HG03575 (cell line): ENCODE data around the gene ZBTB46.

ENCODE experiments used
- ATAC-seq: cut with Tn5 transposase; IDR thresholded peaks from one replicate; pipeline ENCODE4 v1.9.1; 2021; ENCODE audit not compliant: unreplicated experiment, insufficient number of reproducible peaks, low FRiP score; ENCODE audit errors: extremely low read depth

The ZBTB46 gene

GRCh38 chr20:63774306-63774705 lies 56.8 kb downstream of the ZBTB46 start:
- no peak for ATAC-seq

- no peak for ATAC-seq
Measured at GRCh38 chr20:63773571-63774241, 57.4 kb downstream of the ZBTB46 start.

- no peak for ATAC-seq
Measured at GRCh38 chr20:63772781-63773518, 58.1 kb downstream of the ZBTB46 start.

- ATAC-seq = no peak
Measured at GRCh38 chr20:63771046-63771707, 59.9 kb downstream of the ZBTB46 start.

- no peak for ATAC-seq
Measured at GRCh38 chr20:63769891-63770474, 61.1 kb downstream of the ZBTB46 start.

GRCh38 chr20:63768591-63769515 lies 62.2 kb downstream of the ZBTB46 start:
- ATAC-seq = no peak

GRCh38 chr20:63767886-63768285 lies 63.2 kb downstream of the ZBTB46 start:
- no peak for ATAC-seq

GRCh38 chr20:63767456-63767855 lies 63.6 kb downstream of the ZBTB46 start:
- no peak for ATAC-seq

GRCh38 chr20:63766695-63767426 lies 64.2 kb downstream of the ZBTB46 start:
- no peak for ATAC-seq

GRCh38 chr20:63765902-63766301 lies 65.2 kb downstream of the ZBTB46 start:
- ATAC-seq = no peak

- no peak for ATAC-seq
Measured at GRCh38 chr20:63765082-63765873, 65.8 kb downstream of the ZBTB46 start.

- no peak for ATAC-seq
Measured at GRCh38 chr20:63759377-63759901, 71.6 kb downstream of the ZBTB46 start.

- no peak for ATAC-seq
Measured at GRCh38 chr20:63758152-63758551, 72.9 kb downstream of the ZBTB46 start.

- no peak for ATAC-seq
Measured at GRCh38 chr20:63756648-63756991, 74.4 kb downstream of the ZBTB46 start.

- ATAC-seq = no peak
Measured at GRCh38 chr20:63755933-63756647, 75.0 kb downstream of the ZBTB46 start.

- no peak for ATAC-seq
Measured at GRCh38 chr20:63754008-63754407, 77.1 kb downstream of the ZBTB46 start.

- ATAC-seq = no peak
Measured at GRCh38 chr20:63753381-63753780, 77.7 kb downstream of the ZBTB46 start.
